ENCODE results near the gene NUP160. TPM values are rescaled to one million over a fixed set of nuclear protein-coding genes. Genes with fewer than 3 reads are reported as not detected.
"Not testable (repeated sequence)": the region's sequence is repeated elsewhere in the genome, so short reads cannot be mapped to it uniquely, and the experiment has no call there.

NUP160 gene
- total RNA-seq, 4 donors from 2014 or later: 8.1 to 11.4 (median 9.9) TPM

DNA sequence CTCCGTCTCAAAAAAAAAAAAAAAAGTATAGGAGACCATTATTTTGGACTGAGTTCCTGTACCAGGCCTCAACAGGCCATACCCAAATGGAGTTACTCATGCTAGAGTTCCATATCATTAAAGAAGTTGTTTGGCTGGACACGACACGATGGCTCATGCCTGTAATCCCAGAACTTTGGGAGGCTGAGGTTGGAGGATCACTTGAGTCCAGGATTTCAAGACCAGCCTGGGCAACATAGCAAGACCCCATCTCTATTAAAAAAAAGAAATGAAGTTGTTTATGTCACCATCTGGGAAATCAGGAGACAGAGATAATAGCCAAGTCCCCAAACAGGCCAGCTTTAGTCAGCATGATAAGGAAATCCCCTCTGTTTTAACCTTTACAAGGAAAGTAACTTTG is 74.3 kb downstream of the NUP160 start:
- DNase-seq (no peak), ATAC-seq (no peak)
- H3K36me3 ChIP-seq: peaks cover under 1 to 27% of the 10 kb centered on the region in 2 donors
- no peaks in the 10 kb centered on the region for H3K4me1 ChIP-seq
- no peaks in the 10 kb centered on the region for H3K9me3 ChIP-seq
- no peak overlapping the region for H3K27ac ChIP-seq
- no peaks in the 10 kb centered on the region for H3K27me3 ChIP-seq
- intact Hi-C loops (cut with DNase I; ENCODE audit: low total_unique reads): no loop called here
- no peak for TF ChIP-seq POLR2A (IDR thresholded peaks at IDR 0.05)
- TF ChIP-seq, protein P1, sequence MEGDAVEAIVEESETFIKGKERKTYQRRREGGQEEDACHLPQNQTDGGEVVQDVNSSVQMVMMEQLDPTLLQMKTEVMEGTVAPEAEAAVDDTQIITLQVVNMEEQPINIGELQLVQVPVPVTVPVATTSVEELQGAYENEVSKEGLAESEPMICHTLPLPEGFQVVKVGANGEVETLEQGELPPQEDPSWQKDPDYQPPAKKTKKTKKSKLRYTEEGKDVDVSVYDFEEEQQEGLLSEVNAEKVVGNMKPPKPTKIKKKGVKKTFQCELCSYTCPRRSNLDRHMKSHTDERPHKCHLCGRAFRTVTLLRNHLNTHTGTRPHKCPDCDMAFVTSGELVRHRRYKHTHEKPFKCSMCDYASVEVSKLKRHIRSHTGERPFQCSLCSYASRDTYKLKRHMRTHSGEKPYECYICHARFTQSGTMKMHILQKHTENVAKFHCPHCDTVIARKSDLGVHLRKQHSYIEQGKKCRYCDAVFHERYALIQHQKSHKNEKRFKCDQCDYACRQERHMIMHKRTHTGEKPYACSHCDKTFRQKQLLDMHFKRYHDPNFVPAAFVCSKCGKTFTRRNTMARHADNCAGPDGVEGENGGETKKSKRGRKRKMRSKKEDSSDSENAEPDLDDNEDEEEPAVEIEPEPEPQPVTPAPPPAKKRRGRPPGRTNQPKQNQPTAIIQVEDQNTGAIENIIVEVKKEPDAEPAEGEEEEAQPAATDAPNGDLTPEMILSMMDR (IDR thresholded peaks at IDR 0.05 in 4 of 5, conservative IDR thresholded peaks at IDR 0.05 in 1 of 5): no peak
- H3K4me3 ChIP-seq: no peak overlapping the region
- in situ Hi-C loops (cut with MboI; ENCODE audit: low sequenced_read_pairs in 4 of 4): loop anchor here in 1 of 4 donors (25.0 kb wide), 1 partner anchor 137 kb away; the partner anchor contains the start of gene MTCH2

DNA sequence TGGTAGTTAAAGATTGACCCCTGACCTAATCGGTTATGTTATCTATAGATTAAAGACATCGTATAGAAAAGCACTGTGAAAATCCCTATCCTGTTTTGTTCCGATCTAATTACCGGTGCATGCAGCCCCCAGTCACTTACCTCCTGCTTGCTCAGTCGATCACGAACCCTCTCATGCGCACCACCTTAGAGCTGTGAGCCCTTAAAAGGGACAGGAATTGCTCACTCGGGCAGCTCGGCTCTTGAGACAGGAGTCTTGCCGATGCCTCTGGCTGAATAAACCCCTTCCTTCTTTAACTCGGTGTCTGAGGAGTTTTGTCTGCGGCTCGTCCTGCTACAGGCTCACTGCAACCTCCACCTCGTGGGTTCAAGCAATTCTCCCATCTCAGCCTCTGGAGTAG is 78.6 kb downstream of the NUP160 start:
- ATAC-seq, H3K36me3 ChIP-seq, H3K4me3 ChIP-seq, H3K27me3 ChIP-seq, H3K9me3 ChIP-seq, DNase-seq: not testable (repeated sequence)
- Histone ChIP-seq H3K4me1 (peaks cover 19 to 22% of the 10 kb centered on the region in 2 donors), H3K27ac (peak overlapping the region in 3 of 4 donors; percentile 96 to 98 (median 96))
- intact Hi-C loops (cut with DNase I; ENCODE audit: low total_unique reads) (loop anchor here (2.0 to 10.0 kb wide), 3 partner anchors 13 to 585 kb away; partner anchors contain the start of genes KBTBD4, NDUFS3 and PACSIN3), in situ Hi-C loops (cut with MboI; ENCODE audit: low sequenced_read_pairs in 4 of 4) (loop anchor here in 1 of 4 donors (25.0 kb wide), 1 partner anchor 132 kb away; the partner anchor contains the start of gene MTCH2)

DNA sequence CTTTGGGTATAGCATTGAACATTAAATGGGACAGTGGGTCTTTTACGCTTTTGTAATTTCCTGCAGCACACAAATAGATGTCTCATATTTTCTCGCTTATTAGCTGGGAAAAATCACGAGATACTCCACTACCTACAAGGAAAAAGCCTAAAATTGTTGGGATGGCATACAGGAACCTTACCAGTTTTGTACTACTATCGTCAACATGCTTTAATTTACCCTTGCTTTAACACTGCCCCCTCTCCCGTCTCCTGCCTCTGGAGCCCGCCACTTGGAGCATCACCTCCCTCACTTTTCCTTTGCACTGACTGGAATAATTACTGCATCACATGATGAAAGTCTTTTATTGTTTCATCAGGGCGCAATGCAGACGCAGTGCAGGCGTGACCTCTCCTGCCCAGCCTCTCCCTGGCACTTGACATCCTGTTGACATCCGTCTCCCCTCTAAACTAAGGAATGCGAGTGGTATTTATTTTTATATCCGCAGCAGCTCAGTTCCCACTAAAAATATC is 80.0 kb downstream of the NUP160 start:
- TF ChIP-seq POLR2A (IDR thresholded peaks at IDR 0.05): peak; percentile 77 to 85
- TF ChIP-seq, protein P1 (IDR thresholded peaks at IDR 0.05 in 4 of 5, conservative IDR thresholded peaks at IDR 0.05 in 1 of 5): no peak
- Histone ChIP-seq H3K36me3 (peaks cover 0 to 17% of the 10 kb centered on the region in 2 donors), H3K9me3 (no peaks in the 10 kb centered on the region), H3K27me3 (no peaks in the 10 kb centered on the region), H3K27ac (peak overlapping the region; percentile 90 to 98 (median 96)), H3K4me3 (peak overlapping the region; percentile 61 to 88 (median 70)), H3K4me1 (peaks cover 19 to 22% of the 10 kb centered on the region in 2 donors)
- DNase-seq (peak; percentile 46 to 74), ATAC-seq (peak; percentile 24 to 33)
- intact Hi-C loops (cut with DNase I; ENCODE audit: low total_unique reads): loop anchor here (2.0 to 10.0 kb wide), 3 partner anchors 15 to 583 kb away; partner anchors contain the start of genes KBTBD4, NDUFS3 and PACSIN3
- in situ Hi-C loops (cut with MboI; ENCODE audit: low sequenced_read_pairs in 4 of 4): loop anchor here in 1 of 4 donors (25.0 kb wide), 1 partner anchor 131 kb away; the partner anchor contains the start of gene MTCH2

DNA sequence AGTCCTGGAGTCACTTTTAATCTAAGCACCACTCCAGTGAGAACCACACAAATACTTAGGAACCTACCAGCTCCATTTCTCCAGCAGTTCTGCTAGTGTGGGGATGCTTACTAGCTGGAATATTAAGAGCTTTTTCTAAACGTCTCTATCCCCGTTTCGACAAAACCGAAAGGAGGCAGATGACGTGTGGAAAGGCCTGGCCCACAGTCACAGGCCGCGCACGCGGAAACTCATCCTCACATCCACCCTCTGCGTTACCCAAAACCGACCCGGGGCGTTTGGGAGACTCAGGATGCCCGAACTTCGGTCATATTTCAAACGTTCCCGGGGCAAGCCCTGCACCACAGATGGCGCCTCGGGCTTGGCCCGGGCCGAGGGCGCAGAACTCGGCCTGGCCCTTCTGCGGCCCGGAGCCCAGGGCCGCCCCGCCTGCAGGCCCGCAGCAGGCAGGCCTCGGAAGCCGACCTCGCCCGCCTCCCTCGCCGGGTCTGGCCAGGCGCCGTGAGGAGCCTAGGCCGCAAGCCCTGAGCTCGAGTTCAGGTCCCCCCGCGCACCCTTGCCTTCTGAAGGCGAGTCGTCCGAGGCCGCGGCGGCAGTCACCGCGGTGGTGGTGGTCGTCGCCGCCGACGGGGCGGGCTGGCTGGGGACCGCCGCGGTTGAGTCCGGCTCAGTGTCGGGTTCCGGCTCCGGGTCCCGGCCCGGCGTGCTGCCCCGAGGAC is 81.5 kb downstream of the NUP160 start:
- in situ Hi-C loops (cut with MboI; ENCODE audit: low sequenced_read_pairs in 4 of 4) (loop anchor here in 1 of 4 donors (25.0 kb wide), 1 partner anchor 129 kb away; the partner anchor contains the start of gene MTCH2), intact Hi-C loops (cut with DNase I; ENCODE audit: low total_unique reads) (loop anchor here (1.0 to 10.0 kb wide), 4 partner anchors 82 to 582 kb away; partner anchors contain the start of genes KBTBD4, MTCH2, NDUFS3 and NUP160)
- no peaks in the 10 kb centered on the region for H3K9me3 ChIP-seq
- peak overlapping the region; percentile 90 to 98 (median 96) for H3K27ac ChIP-seq
- peak overlapping the region; percentile 70 to 88 (median 75) for H3K4me3 ChIP-seq
- TF ChIP-seq POLR2A (IDR thresholded peaks at IDR 0.05): no peak
- TF ChIP-seq, protein P1 (IDR thresholded peaks at IDR 0.05 in 4 of 5, conservative IDR thresholded peaks at IDR 0.05 in 1 of 5): peak in 1 of 5 experiments; percentile 8
- DNase-seq (peak; percentile 64 to 72), ATAC-seq (peak; percentile 52 to 57)
- H3K4me1 ChIP-seq: peaks cover 19 to 22% of the 10 kb centered on the region in 2 donors
- no peaks in the 10 kb centered on the region for H3K27me3 ChIP-seq
- peaks cover 0 to 30% of the 10 kb centered on the region in 2 donors for H3K36me3 ChIP-seq
